CD14-positive monocyte (primary cell): ENCODE measurements around the gene BTBD9. TPM values are rescaled to one million over a fixed set of nuclear protein-coding genes. Genes with fewer than 3 reads are reported as not detected.

Experiments
- DNase-seq, 3 donors: peaks; one replicate each; pipeline ENCODE4 v3.0.0-alpha.2; 2011 to 2022
- H2AFZ ChIP-seq: 2 replicates; pipeline ENCODE4 v1.6.0; 2012; ENCODE audit warnings: mild to moderate bottlenecking, low read depth, low read length, inconsistent platforms; ENCODE audit not compliant: insufficient read depth, poor library complexity, severe bottlenecking
- H3K27ac ChIP-seq, 2 donors: 1 replicate in 1 of 2; 2 replicates in 1 of 2; pipeline ENCODE4 v1.5.1; 2012 to 2013; ENCODE audit warnings: low read length in 2 of 2, control low read depth in 1 of 2, inconsistent platforms in 1 of 2, low read depth in 1 of 2, mild to moderate bottlenecking in 1 of 2
- H3K27me3 ChIP-seq, 2 donors: one replicate each; pipeline versions ENCODE4 v1.6.0 to v1.6.1; 2011 to 2013; ENCODE audit warnings: low read length in 2 of 2; ENCODE audit not compliant: control insufficient read depth in 2 of 2, insufficient read depth in 2 of 2
- H3K36me3 ChIP-seq, 2 donors: replicated peaks in 1 of 2; 1 replicate in 1 of 2; 2 replicates in 1 of 2; pipeline versions ENCODE4 v1.5.1 to v1.6.1; 2012 to 2013; ENCODE audit warnings: low read length in 2 of 2, control low read depth in 1 of 2, inconsistent platforms in 1 of 2, mild to moderate bottlenecking in 1 of 2; ENCODE audit not compliant: insufficient read depth in 2 of 2, control insufficient read depth in 1 of 2
- H3K4me1 ChIP-seq, 2 donors: 1 replicate in 1 of 2; 2 replicates in 1 of 2; pipeline versions ENCODE4 v1.5.1 to v1.6.1; 2012 to 2013; ENCODE audit warnings: low read length in 2 of 2, control low read depth in 1 of 2, inconsistent platforms in 1 of 2, mild to moderate bottlenecking in 1 of 2, moderate library complexity in 1 of 2; ENCODE audit not compliant: insufficient read depth in 2 of 2, control insufficient read depth in 1 of 2
- H3K4me2 ChIP-seq: replicated peaks from 2 replicates; pipeline ENCODE3; 2012; ENCODE audit warnings: low read length, moderate library complexity, mild to moderate bottlenecking; ENCODE audit not compliant: poor library complexity, severe bottlenecking; ENCODE audit errors: extremely low read depth
- H3K4me3 ChIP-seq, 3 experiments: fragments of 200-600 bp in 1 of 3; sonication (generic) in 1 of 3; replicated peaks in 1 of 3; 1 replicate in 2 of 3; 2 replicates in 1 of 3; pipeline ENCODE4 v1.5.1; 2011 to 2013; ENCODE audit warnings: low read length in 3 of 3, mild to moderate bottlenecking in 3 of 3, control low read depth in 2 of 3, low read depth in 2 of 3, inconsistent platforms in 1 of 3, moderate library complexity in 1 of 3
- H3K79me2 ChIP-seq: 2 replicates; pipeline ENCODE4 v1.6.0; 2012; ENCODE audit warnings: mild to moderate bottlenecking, control low read depth, inconsistent platforms, low read length, moderate library complexity; ENCODE audit not compliant: insufficient read depth
- H3K9ac ChIP-seq: 2 replicates; pipeline ENCODE4 v1.6.0; 2017; ENCODE audit warnings: low read length, mild to moderate bottlenecking; ENCODE audit not compliant: insufficient read depth, poor library complexity, severe bottlenecking
- H3K9me3 ChIP-seq, 2 donors: replicated peaks in 1 of 2; 1 replicate in 1 of 2; 2 replicates in 1 of 2; pipeline versions ENCODE4 v1.5.1 to v1.6.1; 2012 to 2013; ENCODE audit warnings: low read length in 2 of 2, control low read depth in 1 of 2; ENCODE audit not compliant: control insufficient read depth in 1 of 2, insufficient read depth in 1 of 2
- H4K20me1 ChIP-seq: 2 replicates; pipeline ENCODE4 v1.6.0; 2012; ENCODE audit warnings: mild to moderate bottlenecking, low read length, control low read depth, moderate library complexity; ENCODE audit not compliant: insufficient read depth
- H3K27ac Mint-ChIP-seq, 7 donors: one replicate each; pipeline ENCODE4 v1.8.0; 2020; ENCODE audit warnings: mild to moderate bottlenecking in 7 of 7, mixed read lengths in 7 of 7, moderate library complexity in 6 of 7, inconsistent platforms in 2 of 7
- H3K27me3 Mint-ChIP-seq, 3 donors: one replicate each; pipeline ENCODE4 v1.8.0; 2021 to 2022; ENCODE audit warnings: low read depth in 3 of 3, mild to moderate bottlenecking in 3 of 3, mixed read lengths in 3 of 3, moderate library complexity in 3 of 3, inconsistent platforms in 1 of 3
- H3K36me3 Mint-ChIP-seq, 2 donors: one replicate each; pipeline ENCODE4 v1.8.0; 2020; ENCODE audit warnings: mixed read lengths in 2 of 2, inconsistent platforms in 1 of 2, mild to moderate bottlenecking in 1 of 2
- H3K4me1 Mint-ChIP-seq: one replicate; pipeline ENCODE4 v1.8.0; 2020; ENCODE audit warnings: mild to moderate bottlenecking, mixed read lengths
- H3K4me3 Mint-ChIP-seq, 2 donors: one replicate each; pipeline ENCODE4 v1.8.0; 2020; ENCODE audit warnings: mild to moderate bottlenecking in 2 of 2, mixed read lengths in 2 of 2, moderate library complexity in 1 of 2
- H3K9me3 Mint-ChIP-seq, 7 donors: one replicate each; pipeline ENCODE4 v1.8.0; 2020 to 2022; ENCODE audit warnings: mixed read lengths in 7 of 7, mild to moderate bottlenecking in 6 of 7, moderate library complexity in 6 of 7, inconsistent platforms in 2 of 7
- CTCF ChIP-seq: fragments of 200-600 bp; IDR thresholded peaks from one replicate; pipeline ENCODE4 v1.8.0; 2022; ENCODE audit warnings: antibody characterized with exemption, mild to moderate bottlenecking
- WGBS: methylation state at CpG from one replicate; pipeline ENCODE4 v1.1.5; 2013; ENCODE audit warnings: missing lambda C conversion rate; ENCODE audit not compliant: insufficient coverage; 5-methylcytosine and 5-hydroxymethylcytosine counted together
- intact Hi-C, 2 donors: fragments of 100-400 bp; cut with micrococcal nuclease; formaldehyde crosslinking; loops; one replicate each; pipeline versions ENCODE4 v1.15.0 to v1.15.1; 2023
- polyA plus RNA-seq, 3 donors: library from polyadenylated mRNA; depleted of rRNA in 1 of 3; unstranded in 2 of 3; stranded (reverse) in 1 of 3; fragments of 300-500 nt in 2 of 3; fragments of >200 nt in 1 of 3; fragmentation: Illumina TruSeq in 2 of 3; gene quantifications; 1 replicate in 2 of 3; 2 replicates in 1 of 3; pipeline ENCODE4 v1.2.3, GENCODE V29; 2012 to 2021

The BTBD9 gene
- polyA plus RNA-seq, 3 donors: 5.2 to 7.5 (median 6.2) TPM

DNA sequence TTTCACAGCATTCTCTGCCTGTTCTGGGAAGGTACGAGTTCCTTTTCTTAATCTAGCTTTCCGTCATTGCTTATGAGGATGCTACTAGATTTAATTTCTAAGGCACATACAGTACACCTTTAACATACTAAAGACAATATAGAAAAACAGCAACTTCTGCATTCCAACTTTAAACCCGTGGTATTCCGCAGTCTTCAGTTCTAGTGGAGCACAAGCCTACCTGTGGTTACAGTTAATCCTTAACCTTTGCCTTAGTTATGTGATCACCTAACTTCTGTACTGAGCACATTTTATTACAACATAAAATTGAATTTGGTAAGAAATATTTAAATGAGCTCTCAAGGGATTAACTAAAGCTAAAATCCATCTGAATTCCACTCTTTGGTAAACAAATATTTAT, 289.5 kb downstream of the BTBD9 start:
- Histone ChIP-seq H3K36me3 (no peaks in the 10 kb centered on the region), H3K4me1 (no peaks in the 10 kb centered on the region), H3K79me2 (no peaks in the 10 kb centered on the region), H3K4me2 (no peak overlapping the region), H3K4me3 (no peak overlapping the region), H3K27me3 (no peaks in the 10 kb centered on the region), H2AFZ (no peak overlapping the region), H3K27ac (no peak overlapping the region), H4K20me1 (no peaks in the 10 kb centered on the region), H3K9me3 (no peaks in the 10 kb centered on the region), H3K9ac (no peak overlapping the region)
- no peak for DNase-seq
- no peaks in the 10 kb centered on the region for H3K36me3 Mint-ChIP-seq
- H3K9me3 Mint-ChIP-seq: no peaks in the 10 kb centered on the region
- H3K4me1 Mint-ChIP-seq: peaks cover 5% of the 10 kb centered on the region
- intact Hi-C loops: no loop called here
- H3K4me3 Mint-ChIP-seq: no peak overlapping the region
- 80% methylated on average over 1 of the region's 4 CpGs for WGBS
- no peak overlapping the region for H3K27ac Mint-ChIP-seq
- TF ChIP-seq CTCF: no peak
- H3K27me3 Mint-ChIP-seq: no peaks in the 10 kb centered on the region

- no peaks in the 10 kb centered on the region for H3K9me3 ChIP-seq
- H3K27me3 ChIP-seq: no peaks in the 10 kb centered on the region
- H3K9me3 Mint-ChIP-seq: no peaks in the 10 kb centered on the region
- DNase-seq: no peak
- intact Hi-C loops: no loop called here
- H2AFZ ChIP-seq: no peak overlapping the region
- H3K9ac ChIP-seq: no peak overlapping the region
- no peak overlapping the region for H3K27ac ChIP-seq
- peaks cover 5% of the 10 kb centered on the region for H3K4me1 Mint-ChIP-seq
- no peak overlapping the region for H3K27ac Mint-ChIP-seq
- no peak for TF ChIP-seq CTCF
- H3K36me3 Mint-ChIP-seq: peaks cover 0 to 2% of the 10 kb centered on the region in 2 donors
- H3K27me3 Mint-ChIP-seq: no peaks in the 10 kb centered on the region
- no peak overlapping the region for H3K4me3 Mint-ChIP-seq
- WGBS: 100% methylated on average over 2 of the region's 3 CpGs
- no peak overlapping the region for H3K4me3 ChIP-seq
- H4K20me1 ChIP-seq: no peaks in the 10 kb centered on the region
- no peaks in the 10 kb centered on the region for H3K36me3 ChIP-seq
- no peaks in the 10 kb centered on the region for H3K4me1 ChIP-seq
- no peak overlapping the region for H3K4me2 ChIP-seq
- no peaks in the 10 kb centered on the region for H3K79me2 ChIP-seq
These were observed 289.9 kb downstream of the BTBD9 start for GRCh38 chr6:38349795-38350194.
